T1000 (cell line): ENCODE results near the gene AREL1.

Experiments
- DNase-seq: peaks from one replicate; lab custom pipeline; 2025; ENCODE audit warnings: mixed read lengths; lab: John Stamatoyannopoulos, UW

AREL1 gene

GRCh38 chr14:74658535-74659131 is 54.2 kb downstream of the AREL1 start:
- DNase-seq = no peak

DNA sequence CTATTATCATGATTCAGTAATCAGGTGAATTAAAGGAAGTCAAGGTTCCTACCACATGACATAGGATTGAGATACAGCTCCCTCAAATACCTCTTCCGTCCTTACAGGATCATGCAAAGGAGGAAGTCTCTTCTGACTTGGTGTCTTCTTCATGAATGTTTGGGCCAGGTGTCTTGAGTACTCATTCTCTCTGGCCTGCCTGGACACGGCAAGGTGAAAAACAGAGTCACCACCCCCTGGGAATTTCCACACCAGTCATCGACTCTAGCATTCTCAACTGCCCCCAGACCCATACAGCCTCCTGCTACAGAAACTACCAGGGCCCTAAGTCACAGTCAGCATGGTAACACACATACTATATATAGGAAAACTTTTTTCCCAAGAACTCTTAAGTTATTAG is 55.9 kb downstream of the AREL1 start:
- no peak for DNase-seq

- DNase-seq = no peak
These were observed 57.1 kb downstream of the AREL1 start for GRCh38 chr14:74655599-74656395.

DNA sequence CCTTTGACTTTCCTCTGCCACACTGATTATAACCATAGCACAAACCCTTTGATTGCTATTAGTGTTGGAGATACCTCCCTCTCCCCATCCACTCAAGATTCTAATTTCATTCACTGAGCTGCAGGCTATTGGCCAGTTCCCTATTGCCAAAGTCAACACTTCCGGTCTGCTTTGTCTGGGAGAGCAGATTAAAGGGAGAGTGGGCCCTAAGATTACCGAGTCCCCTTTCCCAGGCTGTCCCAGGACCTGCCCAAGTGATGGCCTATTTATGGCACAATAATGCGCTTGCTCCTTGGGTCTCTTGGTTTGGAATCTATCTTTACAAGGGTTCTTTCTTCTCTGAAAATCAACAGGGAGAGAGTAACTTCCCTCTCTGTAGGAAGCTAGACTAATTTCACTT is 57.9 kb downstream of the AREL1 start:
- no peak for DNase-seq

GRCh38 chr14:74653386-74654138 is 59.3 kb downstream of the AREL1 start:
- no peak for DNase-seq

DNA sequence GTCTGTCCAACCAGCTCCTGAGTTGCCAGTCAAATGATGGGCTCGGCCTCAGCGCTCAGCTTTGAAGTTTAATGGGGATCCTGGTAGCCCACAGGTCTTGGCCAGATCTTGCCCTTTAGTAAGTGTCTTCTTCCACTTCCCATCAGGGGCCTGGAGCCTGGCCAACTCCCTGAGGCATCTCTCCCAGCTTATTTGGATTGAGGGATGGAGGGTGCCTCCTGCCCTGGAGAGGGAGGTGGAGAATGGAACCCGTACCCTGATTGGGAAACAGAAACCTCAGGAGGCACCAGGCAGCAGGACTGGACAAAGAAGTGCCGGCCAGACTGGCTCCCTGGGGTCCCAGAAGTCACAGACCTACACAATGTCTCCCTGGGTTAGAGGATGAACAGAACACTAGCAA is 60.3 kb downstream of the AREL1 start:
- peak; percentile 7 for DNase-seq

DNA sequence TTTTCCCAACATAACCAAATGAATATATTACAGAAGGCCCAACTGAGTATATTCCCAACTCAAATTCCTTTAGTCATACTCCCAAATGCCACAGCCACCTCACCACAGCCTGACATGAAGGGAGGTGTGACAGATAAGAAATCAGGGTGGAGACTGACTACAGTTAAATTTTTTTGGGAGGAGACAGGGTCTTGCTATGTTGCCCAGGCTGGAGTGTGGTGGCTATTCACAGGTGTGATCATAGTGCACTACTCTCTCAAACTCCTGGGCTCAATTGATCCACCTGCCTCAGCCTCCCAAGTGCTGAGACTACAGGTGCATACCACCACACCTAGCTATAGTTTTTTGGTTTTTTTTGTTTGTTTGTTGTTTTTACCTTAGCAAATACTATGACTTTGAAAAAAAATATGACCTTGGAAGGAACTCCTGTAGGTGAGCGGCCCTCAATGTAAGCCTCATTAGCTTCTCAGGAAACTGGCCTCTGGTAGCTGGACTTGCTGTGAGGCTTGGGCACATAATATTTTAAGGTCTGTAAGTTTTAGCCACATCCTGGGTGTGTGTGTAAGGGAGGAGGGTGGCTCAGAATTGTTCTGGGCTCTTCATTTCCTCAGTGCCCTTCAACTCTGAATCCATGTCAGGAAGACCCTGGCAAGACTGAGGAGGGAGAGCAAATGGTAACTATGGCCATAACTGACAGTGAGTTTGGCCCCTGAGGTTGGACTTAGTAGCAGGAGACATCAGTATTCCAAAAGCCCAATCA is 61.8 kb downstream of the AREL1 start:
- no peak for DNase-seq

GRCh38 chr14:74649673-74650072 is 63.2 kb downstream of the AREL1 start:
- DNase-seq = no peak

DNA sequence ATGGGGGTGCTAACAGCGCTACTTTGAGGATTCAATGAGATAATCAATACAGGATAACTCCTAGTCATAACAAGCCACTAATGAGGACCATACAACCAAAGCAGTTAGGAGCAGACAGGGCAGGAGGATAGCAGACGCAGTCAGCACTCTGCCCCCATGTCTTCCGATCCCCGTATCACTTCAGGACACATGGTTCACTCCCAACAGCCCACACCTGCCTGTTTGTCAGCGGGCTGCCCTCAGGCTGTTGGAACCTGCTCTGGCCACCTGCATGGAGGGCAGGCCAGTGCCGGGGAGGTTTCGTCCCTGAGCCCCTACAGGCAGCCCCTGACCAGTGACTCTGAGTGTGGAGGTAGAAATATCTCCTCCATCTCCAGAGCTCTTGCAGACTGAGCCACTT is 63.7 kb downstream of the AREL1 start:
- no peak for DNase-seq

- DNase-seq = no peak
These were observed 64.3 kb downstream of the AREL1 start for GRCh38 chr14:74648601-74649000.

GRCh38 chr14:74647678-74648461 is 65.0 kb downstream of the AREL1 start:
- no peak for DNase-seq

GRCh38 chr14:74647061-74647677 is 65.7 kb downstream of the AREL1 start:
- DNase-seq = no peak

DNA sequence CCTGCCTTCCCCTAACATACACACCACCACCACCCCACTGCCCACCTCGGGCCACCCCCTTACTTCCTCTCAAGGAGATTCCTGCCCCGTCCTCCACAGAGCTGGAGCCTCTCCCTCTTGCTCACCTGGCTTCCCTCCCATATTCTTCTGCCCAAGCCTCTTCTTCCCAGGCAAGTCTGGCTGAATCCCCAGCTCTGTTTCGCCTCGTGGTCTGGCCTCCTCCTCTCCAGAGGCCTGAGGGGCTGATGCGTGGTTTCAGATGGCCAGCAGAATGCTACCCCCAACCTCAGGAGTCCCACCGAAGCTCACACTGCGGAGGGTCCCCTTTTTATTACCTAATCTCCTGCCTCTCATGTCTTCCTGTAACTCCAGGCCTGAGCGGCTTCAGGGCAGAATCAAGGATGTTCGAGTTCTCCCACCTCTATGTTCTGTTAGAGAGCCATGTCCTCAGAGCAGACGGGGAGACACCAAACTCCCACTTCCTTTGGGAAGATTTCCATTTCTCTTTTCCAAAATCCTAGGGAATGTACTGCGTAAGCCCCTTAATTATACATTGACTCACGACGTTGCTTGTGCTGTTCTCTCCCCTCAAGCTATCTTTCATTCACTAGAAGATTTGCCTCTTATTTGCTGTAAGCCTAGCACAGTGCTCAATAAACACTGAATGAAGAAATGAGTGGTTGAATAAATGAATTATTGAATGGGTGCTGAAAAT is 67.0 kb downstream of the AREL1 start:
- DNase-seq = no peak

- DNase-seq = no peak
These were observed 67.6 kb downstream of the AREL1 start for GRCh38 chr14:74645244-74645643.

GRCh38 chr14:74641601-74642391 is 71.1 kb downstream of the AREL1 start:
- DNase-seq = no peak

- no peak for DNase-seq
These were observed 73.9 kb downstream of the AREL1 start for GRCh38 chr14:74638966-74639365.

DNA sequence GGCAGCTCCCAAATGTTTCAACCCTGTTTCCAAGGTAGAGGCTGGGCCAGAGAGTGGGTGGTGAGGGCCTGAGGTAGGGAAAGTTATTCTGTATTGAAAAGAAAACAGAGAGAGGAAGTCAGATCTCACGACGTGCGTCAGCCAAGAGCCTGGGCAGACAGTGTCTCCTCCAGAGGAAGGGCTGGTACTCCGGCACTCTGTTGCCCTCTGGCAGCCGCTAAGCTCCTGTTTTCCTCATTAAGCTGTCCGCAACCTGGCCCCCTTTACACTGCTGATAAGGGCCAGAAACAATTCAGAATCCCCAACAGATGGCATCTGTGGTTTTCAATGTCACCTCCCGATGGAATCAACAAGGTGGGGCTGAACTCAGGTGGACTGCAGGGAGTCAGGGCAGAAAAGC is 74.8 kb downstream of the AREL1 start:
- DNase-seq = no peak

DNA sequence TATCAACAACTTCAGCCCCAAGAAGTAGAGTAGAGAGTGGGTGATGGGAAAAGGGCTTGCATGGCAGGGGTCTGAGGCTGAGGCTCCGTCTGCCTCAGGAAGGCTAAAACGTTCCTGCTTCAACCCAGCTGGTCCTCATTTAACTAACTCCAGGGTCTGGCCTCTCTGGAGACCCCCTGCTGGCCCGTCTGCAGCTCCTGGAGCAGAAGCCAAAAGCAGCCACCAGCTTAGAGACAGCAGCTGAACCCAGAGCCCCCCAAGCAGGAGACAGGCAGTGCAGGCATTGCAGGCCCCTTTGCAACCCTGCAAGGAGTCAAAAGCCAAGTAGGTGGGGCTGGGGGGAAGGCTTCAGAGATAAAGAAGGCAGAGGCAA is 75.7 kb downstream of the AREL1 start:
- DNase-seq = no peak

DNA sequence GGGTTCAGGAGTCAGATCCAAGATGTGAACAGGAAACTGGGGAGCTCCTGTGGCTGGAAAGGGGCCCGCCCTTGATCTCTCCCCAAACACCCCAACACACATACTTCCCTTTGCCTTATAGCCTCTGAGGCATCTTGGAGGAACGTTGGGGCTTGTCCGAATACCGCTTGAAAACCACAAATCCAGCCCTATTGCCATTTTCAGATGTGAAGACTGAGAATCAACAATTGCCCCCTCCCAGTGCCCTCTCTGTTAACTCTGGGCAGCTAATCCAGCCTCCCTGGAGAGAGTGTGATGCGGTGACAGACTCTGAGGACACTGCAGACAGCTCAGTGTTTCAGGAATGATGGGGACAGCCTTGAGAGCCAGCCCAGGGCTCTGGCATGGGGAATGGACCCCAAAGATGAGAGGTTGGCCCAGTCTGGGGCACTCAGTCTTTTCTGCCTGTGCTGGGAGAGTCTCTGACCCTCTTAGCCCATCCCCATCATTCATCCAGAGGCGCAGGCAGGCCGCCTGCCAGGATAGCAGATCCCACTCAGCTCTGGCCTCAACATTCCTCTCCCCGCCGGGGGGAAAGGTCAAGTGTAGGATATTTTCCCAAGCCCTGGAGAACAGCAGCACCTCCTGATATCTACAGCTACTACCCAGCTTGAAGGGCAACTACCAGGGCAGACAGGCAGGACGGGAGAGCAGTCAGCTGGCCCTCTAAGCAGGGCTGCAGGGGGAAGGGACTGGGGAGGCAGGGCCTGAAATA is 76.3 kb downstream of the AREL1 start:
- no peak for DNase-seq
